Astrocyte of the spinal cord (primary cell): ENCODE data around the gene JHY.

Experiments used
- DNase-seq: peaks from one replicate; pipeline ENCODE4 v3.0.0; 2011; ENCODE audit warnings: low read depth, low spot score
- H3K4me3 ChIP-seq: 2 replicates; pipeline ENCODE4 v1.5.1; 2011; ENCODE audit warnings: low read depth, mild to moderate bottlenecking, low read length, moderate library complexity
- in situ Hi-C: cut with HindIII; loops from 2 replicates; pipeline ENCODE4 v1.10.0; 2017; ENCODE audit warnings: low sequenced_read_pairs
- TF ChIP-seq, protein P1 (sequence below): IDR thresholded peaks from 2 replicates; pipeline ENCODE4 v1.5.1; 2012; ENCODE audit warnings: low read depth, mild to moderate bottlenecking, low read length, inconsistent platforms

Gene JHY

DNA sequence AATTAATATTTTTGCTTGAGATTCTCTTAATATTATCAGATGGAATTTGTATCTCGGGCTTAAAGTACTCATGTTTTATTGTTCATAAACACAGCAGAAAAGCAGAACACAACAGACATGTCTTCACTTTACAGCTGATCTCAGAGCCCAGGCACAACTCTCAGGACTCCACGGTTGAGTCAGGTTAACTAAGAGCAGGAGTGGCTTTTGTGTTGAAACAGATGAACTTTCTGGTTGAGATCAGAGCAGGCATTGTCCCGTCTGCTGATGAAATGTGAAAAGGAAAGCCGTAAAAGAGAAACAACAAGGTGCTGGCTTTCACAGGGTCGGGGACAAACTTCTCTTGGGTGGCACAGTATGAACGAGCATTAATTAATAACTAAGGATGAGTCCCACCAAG, 49.0 kb downstream of the JHY start:
- no peak overlapping the region for H3K4me3 ChIP-seq
- in situ Hi-C loops = no loop called here
- DNase-seq = no peak
- TF ChIP-seq, protein P1, sequence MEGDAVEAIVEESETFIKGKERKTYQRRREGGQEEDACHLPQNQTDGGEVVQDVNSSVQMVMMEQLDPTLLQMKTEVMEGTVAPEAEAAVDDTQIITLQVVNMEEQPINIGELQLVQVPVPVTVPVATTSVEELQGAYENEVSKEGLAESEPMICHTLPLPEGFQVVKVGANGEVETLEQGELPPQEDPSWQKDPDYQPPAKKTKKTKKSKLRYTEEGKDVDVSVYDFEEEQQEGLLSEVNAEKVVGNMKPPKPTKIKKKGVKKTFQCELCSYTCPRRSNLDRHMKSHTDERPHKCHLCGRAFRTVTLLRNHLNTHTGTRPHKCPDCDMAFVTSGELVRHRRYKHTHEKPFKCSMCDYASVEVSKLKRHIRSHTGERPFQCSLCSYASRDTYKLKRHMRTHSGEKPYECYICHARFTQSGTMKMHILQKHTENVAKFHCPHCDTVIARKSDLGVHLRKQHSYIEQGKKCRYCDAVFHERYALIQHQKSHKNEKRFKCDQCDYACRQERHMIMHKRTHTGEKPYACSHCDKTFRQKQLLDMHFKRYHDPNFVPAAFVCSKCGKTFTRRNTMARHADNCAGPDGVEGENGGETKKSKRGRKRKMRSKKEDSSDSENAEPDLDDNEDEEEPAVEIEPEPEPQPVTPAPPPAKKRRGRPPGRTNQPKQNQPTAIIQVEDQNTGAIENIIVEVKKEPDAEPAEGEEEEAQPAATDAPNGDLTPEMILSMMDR = no peak

DNA sequence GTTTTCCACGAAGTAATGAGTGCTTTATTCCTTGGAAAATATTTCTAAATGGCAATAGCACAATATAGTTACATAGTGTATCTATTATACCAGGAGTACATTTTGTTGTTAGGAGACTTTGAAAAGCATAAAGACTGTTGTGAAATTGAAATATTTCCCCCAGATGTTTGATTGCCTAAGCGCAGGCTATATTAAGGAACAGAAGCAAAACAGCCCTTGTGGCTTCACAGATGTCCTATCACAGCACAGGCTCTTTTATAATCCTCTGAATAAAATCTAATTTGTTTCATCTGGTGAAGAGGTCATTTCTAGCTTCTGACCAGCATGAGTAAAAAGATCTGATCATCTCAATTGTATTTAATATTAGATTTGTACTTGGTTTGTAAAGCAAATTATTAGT, 50.9 kb downstream of the JHY start:
- in situ Hi-C loops = no loop called here
- DNase-seq = no peak
- H3K4me3 ChIP-seq = no peak overlapping the region
- TF ChIP-seq, protein P1 = no peak

DNA sequence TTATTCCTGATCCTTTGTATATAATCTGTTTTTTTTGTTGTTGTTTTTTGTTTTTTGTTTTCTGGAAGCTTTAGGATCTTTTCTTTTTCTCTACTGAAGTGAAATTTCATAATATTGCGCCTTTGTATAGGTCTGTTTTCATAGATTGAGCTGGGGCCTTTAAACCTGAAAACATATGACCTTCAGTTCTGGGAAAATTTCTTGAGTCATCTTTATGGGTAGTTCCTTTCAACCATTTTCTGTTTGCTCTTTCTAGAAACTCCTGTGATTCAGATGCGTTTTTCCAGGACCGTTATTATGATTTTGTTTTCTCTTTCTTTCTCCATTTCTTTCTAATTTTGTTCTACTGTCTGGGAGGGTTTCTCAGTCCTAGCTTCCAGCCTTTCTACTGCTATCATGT, 55.4 kb downstream of the JHY start:
- TF ChIP-seq, protein P1 = no peak
- H3K4me3 ChIP-seq = no peak overlapping the region
- in situ Hi-C loops = no loop called here
- DNase-seq = no peak

DNA sequence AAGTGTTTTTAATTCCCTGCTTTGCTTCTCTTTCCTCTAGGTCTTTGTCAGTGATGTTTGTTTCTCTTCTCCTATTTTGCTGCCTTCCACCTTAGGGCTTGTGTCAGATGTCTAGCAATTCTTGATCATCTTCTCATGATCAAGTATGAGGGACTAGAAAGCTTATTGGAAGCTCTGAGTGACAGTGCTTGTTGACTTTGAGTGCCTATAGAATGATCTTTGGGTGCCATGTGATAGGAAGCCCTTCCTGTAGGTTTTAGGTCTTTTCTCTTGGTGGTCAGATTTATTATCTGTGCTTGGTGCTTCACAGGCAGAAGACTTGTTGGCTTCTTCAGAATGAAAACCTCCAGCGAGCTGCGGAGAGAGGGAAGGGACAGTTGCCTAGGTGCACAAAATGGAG, 56.0 kb downstream of the JHY start:
- TF ChIP-seq, protein P1 = no peak
- no peak overlapping the region for H3K4me3 ChIP-seq
- no peak for DNase-seq
- in situ Hi-C loops = no loop called here

DNA sequence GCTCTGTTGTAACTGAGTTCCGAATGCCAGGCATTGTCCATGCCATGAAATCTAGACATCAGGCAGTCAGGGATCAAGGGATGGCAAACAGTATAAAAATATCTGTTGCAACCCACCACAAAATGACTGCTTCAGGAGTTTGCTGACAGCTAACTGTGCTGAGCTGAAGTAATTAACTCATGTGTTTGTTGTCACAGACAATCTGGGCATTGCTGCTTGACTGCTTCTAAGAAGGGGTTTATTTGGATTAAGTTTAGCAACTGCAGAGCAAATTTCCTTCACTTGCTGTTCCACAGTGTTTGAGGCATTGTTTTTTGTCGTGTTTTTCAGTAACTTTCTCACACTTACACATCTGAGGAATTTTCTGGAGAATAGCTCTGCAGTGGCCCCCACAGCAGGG, 68.7 kb downstream of the JHY start:
- no peak overlapping the region for H3K4me3 ChIP-seq
- in situ Hi-C loops = no loop called here
- TF ChIP-seq, protein P1 = no peak
- no peak for DNase-seq

DNA sequence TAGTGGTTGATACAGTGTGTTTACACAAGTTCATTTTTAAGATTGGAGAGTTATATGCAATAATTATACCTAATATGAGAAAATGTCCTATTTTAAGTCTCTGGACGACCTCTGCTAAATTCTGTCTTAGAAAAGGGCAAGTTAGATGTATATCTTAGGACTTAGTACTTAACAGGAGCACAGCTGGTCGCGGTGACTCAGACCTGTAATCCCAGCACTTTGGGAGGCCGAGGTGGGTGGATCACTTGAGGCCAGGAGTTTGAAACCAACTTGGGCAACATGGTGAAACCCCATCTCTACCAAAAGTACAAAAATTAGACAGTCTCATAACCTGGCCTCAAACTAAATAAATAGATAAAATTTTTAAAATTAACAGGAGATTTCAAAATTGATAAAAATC, 71.9 kb downstream of the JHY start:
- DNase-seq = no peak
- H3K4me3 ChIP-seq = no peak overlapping the region
- in situ Hi-C loops = no loop called here
- TF ChIP-seq, protein P1 = no peak

DNA sequence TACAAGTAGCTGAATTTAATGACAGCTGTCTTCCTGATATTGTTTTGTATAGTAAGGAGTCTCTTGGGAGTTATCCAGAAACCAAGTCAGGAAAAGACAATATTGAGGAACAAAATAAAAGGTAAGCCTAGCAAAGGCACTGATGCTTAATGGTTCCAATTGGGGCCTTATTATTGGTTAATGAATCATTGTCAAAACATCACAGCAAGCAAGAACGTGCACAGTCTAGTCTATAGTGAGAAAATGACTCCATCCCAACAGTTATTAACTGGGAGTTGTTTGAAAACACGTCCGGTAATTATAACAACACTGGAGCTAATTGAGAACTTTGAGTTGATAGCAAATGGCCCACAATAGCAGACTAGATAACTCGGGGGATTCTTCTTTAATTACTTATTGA, 81.4 kb downstream of the JHY start:
- TF ChIP-seq, protein P1 = no peak
- no peak overlapping the region for H3K4me3 ChIP-seq
- no peak for DNase-seq
- in situ Hi-C loops = no loop called here
